GM12801 (cell line): ENCODE measurements around the gene GLS.

ENCODE experiments used
- TF ChIP-seq, protein P1 (sequence below): IDR thresholded peaks from one replicate; pipeline ENCODE4 v1.5.1; 2011; ENCODE audit warnings: control low read depth; ENCODE audit not compliant: insufficient read length; ENCODE audit errors: extremely low read depth

The GLS gene

DNA sequence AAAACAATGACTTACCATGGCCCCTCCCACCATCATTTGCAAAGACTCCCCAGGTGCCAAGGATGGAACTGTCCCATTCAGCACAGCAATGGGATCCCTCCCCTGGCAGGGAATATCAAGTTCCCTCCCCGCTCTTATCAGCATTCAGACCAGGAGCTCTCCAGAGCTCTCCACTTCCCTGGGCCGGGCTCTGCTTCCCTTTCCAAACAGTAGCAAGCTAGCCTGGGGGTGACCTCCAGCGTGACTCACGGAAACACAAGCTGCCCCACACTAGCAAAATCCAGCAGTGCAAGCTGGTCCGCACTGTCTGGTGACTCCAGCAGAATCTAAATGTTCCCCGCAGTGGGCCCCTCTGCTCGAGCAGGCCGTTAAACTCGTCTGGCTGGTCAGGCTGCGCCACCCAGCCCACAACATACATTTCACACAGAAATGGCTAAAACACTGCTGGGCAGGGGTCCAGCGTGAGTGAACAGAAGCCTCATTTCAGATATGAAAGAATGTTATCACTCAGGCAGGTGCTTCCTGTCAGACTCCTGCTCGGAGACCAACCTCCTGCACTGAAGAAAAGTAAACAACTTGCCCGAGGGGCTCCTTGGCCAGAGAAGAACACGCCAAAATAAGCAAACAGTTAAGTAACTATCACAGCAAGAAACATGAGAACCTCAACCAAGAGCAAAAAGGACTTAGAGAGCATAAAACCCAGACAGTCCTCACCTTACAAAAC lies 99.4 kb downstream of the GLS start:
- TF ChIP-seq, protein P1, sequence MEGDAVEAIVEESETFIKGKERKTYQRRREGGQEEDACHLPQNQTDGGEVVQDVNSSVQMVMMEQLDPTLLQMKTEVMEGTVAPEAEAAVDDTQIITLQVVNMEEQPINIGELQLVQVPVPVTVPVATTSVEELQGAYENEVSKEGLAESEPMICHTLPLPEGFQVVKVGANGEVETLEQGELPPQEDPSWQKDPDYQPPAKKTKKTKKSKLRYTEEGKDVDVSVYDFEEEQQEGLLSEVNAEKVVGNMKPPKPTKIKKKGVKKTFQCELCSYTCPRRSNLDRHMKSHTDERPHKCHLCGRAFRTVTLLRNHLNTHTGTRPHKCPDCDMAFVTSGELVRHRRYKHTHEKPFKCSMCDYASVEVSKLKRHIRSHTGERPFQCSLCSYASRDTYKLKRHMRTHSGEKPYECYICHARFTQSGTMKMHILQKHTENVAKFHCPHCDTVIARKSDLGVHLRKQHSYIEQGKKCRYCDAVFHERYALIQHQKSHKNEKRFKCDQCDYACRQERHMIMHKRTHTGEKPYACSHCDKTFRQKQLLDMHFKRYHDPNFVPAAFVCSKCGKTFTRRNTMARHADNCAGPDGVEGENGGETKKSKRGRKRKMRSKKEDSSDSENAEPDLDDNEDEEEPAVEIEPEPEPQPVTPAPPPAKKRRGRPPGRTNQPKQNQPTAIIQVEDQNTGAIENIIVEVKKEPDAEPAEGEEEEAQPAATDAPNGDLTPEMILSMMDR = no peak

DNA sequence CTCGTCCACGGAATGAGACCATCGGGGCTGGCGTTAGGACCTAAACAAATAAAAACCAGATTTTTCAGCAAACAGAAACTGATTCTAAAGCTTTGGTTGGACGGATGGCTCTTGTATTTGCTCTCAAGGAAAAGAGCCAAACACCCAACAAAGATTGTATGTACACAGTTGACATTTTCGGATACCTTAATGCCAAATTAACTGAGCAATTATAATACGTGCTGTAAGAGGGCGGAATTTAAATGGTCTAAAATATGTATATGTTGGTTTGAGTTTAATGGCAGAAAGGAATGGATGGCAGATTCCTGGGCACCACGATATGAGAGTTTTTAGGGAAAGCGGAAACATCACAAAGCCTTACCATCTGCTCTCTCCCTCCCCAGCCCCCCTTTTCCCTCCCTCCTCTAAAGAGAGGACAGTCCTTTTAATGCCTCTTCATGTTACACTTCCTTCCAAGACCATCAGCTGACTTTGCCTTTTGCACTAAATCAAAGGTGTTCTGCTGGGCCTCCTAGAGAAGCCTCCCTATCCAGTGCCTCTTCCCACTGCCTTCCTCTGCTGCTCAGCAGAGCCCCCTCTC lies 100.1 kb downstream of the GLS start:
- TF ChIP-seq, protein P1 = no peak

DNA sequence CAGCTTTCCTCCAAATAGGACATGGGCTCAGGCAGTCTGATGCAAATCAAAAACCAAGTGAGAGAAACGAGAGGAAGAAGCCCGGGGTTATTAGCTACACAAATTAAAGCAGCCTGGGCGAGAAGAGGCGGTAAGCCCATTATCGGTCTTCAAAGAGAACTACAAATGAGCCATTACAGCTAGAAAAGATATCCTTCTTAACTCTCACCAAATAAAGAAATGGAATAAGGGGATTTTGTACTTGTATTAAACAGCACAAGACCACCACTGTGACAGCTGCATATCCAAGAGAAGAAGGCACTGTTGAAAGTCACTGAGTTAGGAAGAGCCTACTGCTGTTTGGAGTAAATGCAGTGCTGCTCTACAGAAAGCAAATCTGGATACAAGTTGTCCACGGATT lies 100.7 kb downstream of the GLS start:
- TF ChIP-seq, protein P1 = no peak

DNA sequence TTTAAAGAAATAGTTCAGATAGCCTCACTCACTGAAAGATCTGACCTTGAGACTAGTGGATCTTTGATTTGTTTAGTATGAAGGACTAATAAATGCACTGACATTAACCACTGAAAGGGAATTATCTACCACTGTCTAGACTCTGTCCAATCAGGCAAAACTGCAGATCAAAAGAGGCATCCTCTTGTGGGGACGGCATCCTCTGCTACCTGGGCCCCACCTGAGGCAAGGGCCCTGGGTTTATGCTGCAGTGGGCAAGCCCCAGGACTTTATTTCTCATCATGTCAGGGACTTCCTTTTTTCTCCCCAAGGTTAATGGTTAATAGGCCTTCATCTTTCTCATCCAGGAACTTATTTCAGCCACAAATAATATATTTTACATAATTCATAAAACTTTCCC lies 101.1 kb downstream of the GLS start:
- TF ChIP-seq, protein P1 = no peak

DNA sequence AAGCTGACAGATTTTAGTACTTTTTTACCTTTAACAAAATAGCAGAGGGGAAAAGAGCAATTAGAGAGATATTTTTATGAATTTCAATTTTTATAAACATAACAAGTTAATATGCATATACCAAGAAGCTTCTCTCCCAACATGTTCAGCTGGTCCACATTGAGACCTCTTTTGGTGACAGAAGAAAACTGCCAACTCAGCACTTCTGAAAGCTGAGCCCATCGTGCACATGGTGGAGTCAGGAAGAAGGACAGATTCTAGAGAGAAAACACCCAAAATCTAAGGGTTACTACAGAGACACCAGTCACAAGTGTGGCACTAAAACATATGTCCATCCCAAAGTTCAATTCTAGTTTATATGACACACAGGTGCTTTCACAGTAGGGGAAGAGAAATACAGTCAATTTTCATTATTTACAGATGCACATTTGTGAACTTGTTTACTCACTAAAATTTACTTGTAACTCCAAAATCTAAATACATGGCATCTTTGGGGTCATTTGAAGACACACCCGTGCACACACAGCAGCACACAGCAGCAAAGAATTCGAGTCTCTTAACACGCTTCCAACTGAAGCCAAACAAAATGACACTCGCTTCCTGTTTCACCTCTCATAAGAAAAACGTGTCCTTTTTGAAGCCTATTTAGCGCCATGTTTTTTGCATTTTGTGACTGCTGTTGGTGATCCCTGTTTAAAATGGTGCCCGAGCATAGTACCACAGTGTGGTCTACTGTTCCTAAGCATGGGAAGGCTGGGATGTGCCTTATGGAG lies 101.8 kb downstream of the GLS start:
- TF ChIP-seq, protein P1 = no peak

DNA sequence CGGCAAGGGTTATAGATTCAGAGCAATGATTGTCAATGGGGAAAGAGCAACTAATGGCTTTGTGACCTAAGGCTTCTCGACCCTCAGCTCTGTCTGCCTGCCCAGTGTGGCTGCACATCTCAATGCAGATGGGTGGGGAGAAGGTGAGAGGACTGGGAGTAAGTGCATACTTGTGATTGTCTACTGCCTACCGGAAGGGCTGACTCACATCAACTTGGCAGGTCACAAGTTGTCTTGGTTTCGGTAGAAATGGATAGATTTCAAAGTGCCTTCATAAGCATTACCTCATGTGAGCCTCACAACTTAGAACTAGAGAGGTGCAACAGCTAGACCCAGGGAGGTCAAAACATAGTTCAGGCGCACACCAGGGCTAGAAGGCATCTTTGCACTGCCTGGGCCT lies 104.0 kb downstream of the GLS start:
- TF ChIP-seq, protein P1 = no peak

DNA sequence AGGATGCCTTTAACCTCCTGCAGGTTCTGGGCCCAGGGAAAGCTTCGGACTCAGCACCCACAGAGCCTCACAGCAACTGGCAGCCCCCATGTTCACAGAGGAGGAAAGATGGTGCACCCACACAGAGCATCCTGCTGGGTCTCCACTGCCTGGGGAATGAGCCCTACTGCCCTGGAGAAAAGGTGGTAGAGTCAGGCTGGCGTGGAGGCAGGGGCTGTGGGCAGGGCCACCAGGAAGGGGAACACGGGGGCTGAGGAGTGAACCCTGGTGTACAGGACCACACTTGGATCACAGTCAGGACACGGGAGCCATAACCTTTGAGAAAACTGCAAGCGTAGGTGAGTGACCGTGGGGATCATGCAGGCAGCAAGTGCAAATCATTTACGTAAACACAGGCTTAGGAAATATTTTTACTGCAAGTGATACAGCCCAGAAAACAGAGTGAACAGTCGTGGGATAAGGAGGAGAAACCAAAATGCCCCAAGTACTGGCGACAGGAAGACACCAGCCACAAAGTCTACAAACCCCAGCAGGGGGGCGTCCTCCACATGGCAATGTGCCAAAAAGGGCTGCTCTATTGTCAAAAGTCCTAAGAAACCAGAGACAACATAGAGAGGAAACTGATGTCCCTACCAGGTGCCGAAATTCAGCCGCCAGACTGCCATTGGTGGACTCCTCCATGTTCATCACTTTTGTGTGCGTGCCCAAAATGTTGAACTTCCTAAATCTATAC lies 105.8 kb downstream of the GLS start:
- TF ChIP-seq, protein P1 = no peak
